Measurements from ENCODE around the gene MLIP. TPM values are rescaled to one million over a fixed set of nuclear protein-coding genes. Genes with fewer than 3 reads are reported as not detected.
A peak's percentile ranks its signal among the peaks of the same experiment; 100 is the strongest.

MLIP gene
- total and polyA plus RNA-seq, 2 of the 8 experiments (the other 6 are each of a cell fraction or from before 2014, with no cell fraction given), result not detected

DNA sequence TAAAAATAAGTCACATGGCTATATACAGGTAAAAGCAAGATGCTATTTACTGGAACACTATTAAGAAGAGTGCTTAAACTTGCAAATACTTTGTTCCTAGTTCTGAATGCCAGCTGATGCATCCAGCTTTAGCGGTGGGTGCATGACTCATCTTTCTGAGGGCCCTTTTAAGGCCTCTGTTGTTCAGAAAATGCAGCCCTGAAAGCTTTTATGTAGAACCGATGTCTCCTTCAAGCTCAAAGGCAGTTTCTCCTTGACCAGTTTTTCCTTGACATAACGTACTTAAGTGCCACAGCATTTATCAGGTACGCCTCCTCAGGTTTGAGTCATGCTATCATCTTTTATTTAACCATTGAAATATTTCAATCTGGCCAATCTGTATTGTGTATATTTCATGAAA, 82.8 kb downstream of the MLIP start:
- H3K23ac ChIP-seq (ENCODE audit: insufficient read length), result no peak overlapping the region
- H3K4me3 ChIP-seq (ENCODE audit: extremely low read depth in 1 of 4, insufficient read depth in 2 of 4, low read depth in 3 of 4, low read length in 4 of 4), result no peak overlapping the region
- ChIA-PET CTCF (ENCODE audit: partially characterized antibody) (interaction anchor here (0.6 to 1.9 kb wide), 3 partner anchors 9 to 1243 kb away, joined by 3 to 6 read pairs (median 3); no protein-coding TSS in a partner anchor), POLR2A (ENCODE audit: partially characterized antibody) (interaction anchor here (0.9 kb wide), 1 partner anchor 191 kb away, joined by 3 read pairs; no protein-coding TSS in a partner anchor)
- H2BK20ac ChIP-seq (ENCODE audit: low read length), result no peak overlapping the region
- no peaks in the 10 kb centered on the region for H3K79me2 ChIP-seq (ENCODE audit: control insufficient read depth in 1 of 2, insufficient read depth in 2 of 2, low read length in 2 of 2)
- H3K27ac ChIP-seq (ENCODE audit: low read depth, low read length), result no peak overlapping the region
- H3K9me3 ChIP-seq (ENCODE audit: insufficient read depth in 2 of 2, low read depth in 1 of 2, low read length in 1 of 2), result no peaks in the 10 kb centered on the region
- H3K14ac ChIP-seq (ENCODE audit: insufficient read length), result no peak overlapping the region
- peaks cover 0 to 5% (median 2%) of the 10 kb centered on the region in 4 experiments; a peak in 2 of 7 replicates for H3K4me1 ChIP-seq (replicated peaks in 1 of 4; ENCODE audit: control insufficient read depth in 3 of 4, insufficient read depth in 4 of 4, low read length in 3 of 4)
- H4K20me1 ChIP-seq (replicated peaks in 1 of 2; ENCODE audit: control insufficient read depth in 1 of 2, insufficient read depth in 2 of 2, low read length in 2 of 2), result no peaks in the 10 kb centered on the region
- H3K56ac ChIP-seq (replicated peaks; ENCODE audit: insufficient read length, low read depth, low read length), result no peak overlapping the region
- H4K8ac ChIP-seq (ENCODE audit: extremely low read depth, insufficient read depth, low read length), result no peak overlapping the region
- H2BK12ac ChIP-seq (ENCODE audit: low read depth, low read length), result no peak overlapping the region
- H2AFZ ChIP-seq (ENCODE audit: low read length), result no peak overlapping the region
- H3K36me3 ChIP-seq (ENCODE audit: control insufficient read depth in 2 of 4, insufficient read depth in 4 of 4, low read length in 3 of 4), result no peaks in the 10 kb centered on the region
- H4K5ac ChIP-seq (ENCODE audit: insufficient read length, low read depth, low read length), result no peak overlapping the region
- no peak for DNase-seq (ENCODE audit: low read depth in 1 of 2, low spot score in 2 of 2)
- no peak for FAIRE-seq
- H2BK5ac ChIP-seq (ENCODE audit: low read depth, low read length), result no peak overlapping the region
- 48% methylated on average over 4 of the region's 4 CpGs; no CpG with 5 or more reads in 1 of the 2 experiments for WGBS, 2 experiments (ENCODE audit: extremely low coverage in 1 of 2, insufficient coverage in 1 of 2, insufficient read length in 1 of 2, insufficient replicate concordance in 2 of 2, low coverage in 1 of 2, low lambda C conversion rate in 2 of 2, missing lambda C conversion rate in 1 of 2)
- H3K23me2 ChIP-seq (ENCODE audit: low read depth, low read length), result no peaks in the 10 kb centered on the region; the same call in 1 of the 2 replicates
- no peak overlapping the region for H3K4me2 ChIP-seq (ENCODE audit: insufficient read depth in 1 of 2, low read depth in 2 of 2, low read length in 2 of 2)
- H3K9ac ChIP-seq (replicated peaks in 1 of 4; ENCODE audit: extremely low read depth in 1 of 4, low read depth in 3 of 4, low read length in 3 of 4), result no peak overlapping the region
- no peak overlapping the region for H4K91ac ChIP-seq (replicated peaks; ENCODE audit: insufficient read length, low read length)
- no peak overlapping the region for H2BK120ac ChIP-seq (replicated peaks; ENCODE audit: low read depth, low read length)
- no peak overlapping the region for H2BK15ac ChIP-seq (ENCODE audit: low read length)
- no peaks in the 10 kb centered on the region for H3K79me1 ChIP-seq (ENCODE audit: low read depth, low read length)
- no peak overlapping the region for H3K18ac ChIP-seq (ENCODE audit: extremely low read depth, low read length)
- TF ChIP-seq, protein P1, sequence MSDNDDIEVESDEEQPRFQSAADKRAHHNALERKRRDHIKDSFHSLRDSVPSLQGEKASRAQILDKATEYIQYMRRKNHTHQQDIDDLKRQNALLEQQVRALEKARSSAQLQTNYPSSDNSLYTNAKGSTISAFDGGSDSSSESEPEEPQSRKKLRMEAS (IDR thresholded peaks at IDR 0.05), result no peak
- TF ChIP-seq TCF12 (IDR thresholded peaks at IDR 0.05; ENCODE audit: low read depth, low read length), result no peak
- peak; percentile 84 for TF ChIP-seq JUND (IDR thresholded peaks at IDR 0.05; ENCODE audit: low read length)
- H3K27me3 ChIP-seq (replicated peaks in 1 of 4; ENCODE audit: control insufficient read depth in 3 of 4, extremely low read depth in 1 of 4, insufficient read depth in 3 of 4, low read length in 3 of 4), result no peaks in the 10 kb centered on the region
- no peak overlapping the region for H3K4ac ChIP-seq (replicated peaks; ENCODE audit: insufficient read length, low read depth, low read length)
- no peak overlapping the region for H2AK5ac ChIP-seq (ENCODE audit: low read depth, low read length)
